GM19099 (cell line): Measurements from ENCODE around the gene CAPZA2.

Source experiments
- POLR2A ChIP-seq: IDR thresholded peaks from 3 replicates; pipeline ENCODE4 v1.6.1; 2011; ENCODE audit warnings: low read depth; ENCODE audit not compliant: insufficient read length; ENCODE audit errors: extremely low read depth

The CAPZA2 gene

GRCh38 chr7:116886543-116887156 lies 24.3 kb downstream of the CAPZA2 start:
- TF ChIP-seq POLR2A = no peak

- no peak for TF ChIP-seq POLR2A
These were observed 26.5 kb downstream of the CAPZA2 start for GRCh38 chr7:116888895-116889294.

- no peak for TF ChIP-seq POLR2A
These were observed 33.5 kb downstream of the CAPZA2 start for GRCh38 chr7:116895849-116896248.

- TF ChIP-seq POLR2A = no peak
These were observed 35.3 kb downstream of the CAPZA2 start for GRCh38 chr7:116897661-116898060.

GRCh38 chr7:116899308-116899707 lies 36.9 kb downstream of the CAPZA2 start:
- TF ChIP-seq POLR2A = no peak

GRCh38 chr7:116901143-116901542 lies 38.8 kb downstream of the CAPZA2 start:
- no peak for TF ChIP-seq POLR2A

- TF ChIP-seq POLR2A = no peak
These were observed 40.5 kb downstream of the CAPZA2 start for GRCh38 chr7:116902867-116903266.

GRCh38 chr7:116906391-116906790 lies 44.0 kb downstream of the CAPZA2 start:
- no peak for TF ChIP-seq POLR2A

- TF ChIP-seq POLR2A = no peak
These were observed 48.0 kb downstream of the CAPZA2 start for GRCh38 chr7:116910383-116910782.

GRCh38 chr7:116911801-116912200 lies 49.4 kb downstream of the CAPZA2 start:
- no peak for TF ChIP-seq POLR2A

GRCh38 chr7:116912269-116912909 lies 50.0 kb downstream of the CAPZA2 start:
- TF ChIP-seq POLR2A = no peak

- TF ChIP-seq POLR2A = no peak
These were observed 56.3 kb downstream of the CAPZA2 start for GRCh38 chr7:116918704-116919103.

- no peak for TF ChIP-seq POLR2A
These were observed 58.0 kb downstream of the CAPZA2 start for GRCh38 chr7:116920359-116920758.

GRCh38 chr7:116922545-116922944 lies 60.2 kb downstream of the CAPZA2 start:
- no peak for TF ChIP-seq POLR2A

GRCh38 chr7:116924741-116925140 lies 62.4 kb downstream of the CAPZA2 start:
- no peak for TF ChIP-seq POLR2A

- no peak for TF ChIP-seq POLR2A
These were observed 66.6 kb downstream of the CAPZA2 start for GRCh38 chr7:116929021-116929420.
